ENCODE data around the gene LTBP1.
"Not testable (repeated sequence)": the region's sequence is repeated elsewhere in the genome, so short reads cannot be mapped to it uniquely, and the experiment has no call there.

LTBP1 gene

DNA sequence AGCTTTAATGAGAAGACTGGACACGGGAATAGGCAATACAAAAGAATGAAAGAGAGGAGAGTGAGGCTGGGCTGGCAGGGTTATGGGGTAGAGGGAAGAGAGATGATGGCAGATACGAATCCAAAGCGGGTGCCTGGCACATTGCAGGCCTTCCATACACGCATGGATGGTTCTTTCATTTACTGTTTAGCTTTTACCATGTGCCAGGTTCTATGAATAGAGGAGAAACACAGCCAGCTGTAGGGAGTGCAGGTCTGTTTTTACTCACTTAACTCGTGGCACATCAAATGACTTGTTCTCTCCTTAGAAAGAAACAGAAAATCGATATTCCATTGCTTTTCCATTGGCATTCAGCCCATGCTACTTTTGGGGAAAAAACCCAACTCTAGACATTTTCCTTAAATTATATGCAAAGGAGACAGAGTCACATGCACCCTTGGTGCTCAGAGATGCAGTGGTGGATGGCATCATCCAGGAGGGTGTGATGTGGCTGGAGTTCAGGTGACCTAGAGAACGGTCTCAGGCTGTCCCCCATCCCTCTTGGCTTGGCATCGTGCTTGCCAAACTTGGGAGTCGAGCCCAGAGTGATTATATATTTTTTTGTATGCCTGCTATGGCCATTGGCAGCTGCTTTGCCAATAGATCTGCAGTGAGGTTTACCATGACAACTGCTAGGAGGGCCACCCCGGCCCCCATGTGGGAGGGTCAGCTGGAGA lies 6.2 kb downstream of the LTBP1 start:
- intact Hi-C loops (cut with DNase I) = no loop called here
- no peak for DNase-seq

DNA sequence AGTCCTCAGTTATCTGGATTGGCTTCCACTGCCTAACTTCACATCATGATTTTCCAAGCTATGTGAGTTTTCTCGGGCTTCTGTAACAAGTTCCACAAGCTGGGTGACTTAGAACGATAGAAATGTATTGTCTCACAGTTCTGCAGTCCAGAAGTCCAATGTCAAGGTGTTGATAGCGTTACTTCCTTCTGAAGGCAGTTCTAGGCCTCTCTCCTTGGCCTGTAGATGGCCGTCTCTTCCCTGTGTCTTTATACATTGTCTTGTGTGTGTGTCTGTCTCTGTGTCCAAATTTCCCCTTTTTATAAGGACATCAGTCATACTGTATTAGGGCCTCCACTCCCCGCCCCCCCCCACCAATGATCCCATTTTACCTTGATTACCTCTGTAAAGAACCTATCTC lies 7.5 kb downstream of the LTBP1 start:
- no peak for DNase-seq
- intact Hi-C loops (cut with DNase I) = no loop called here

GRCh38 chr2:32958821-32959220 lies 12.1 kb downstream of the LTBP1 start:
- DNase-seq = no peak
- intact Hi-C loops (cut with DNase I) = no loop called here

DNA sequence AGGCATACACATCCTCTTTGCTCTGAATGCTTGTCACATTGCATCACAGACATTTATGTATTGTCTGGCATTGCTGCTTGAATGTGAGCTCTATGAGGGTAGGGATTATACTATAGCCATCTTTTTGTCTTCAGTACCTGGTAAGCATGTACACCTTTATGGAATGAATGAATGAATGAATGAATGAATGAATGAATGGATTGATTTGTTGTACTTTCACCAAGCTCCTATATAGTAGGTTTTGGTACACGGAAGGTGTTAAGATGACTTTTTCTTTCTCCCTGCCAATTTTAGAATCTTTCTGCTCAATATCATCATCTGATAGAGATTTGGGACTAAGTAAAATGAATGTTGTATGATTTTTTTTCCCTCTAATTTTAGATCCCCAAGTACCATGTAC lies 13.5 kb downstream of the LTBP1 start:
- no peak for DNase-seq
- intact Hi-C loops (cut with DNase I) = no loop called here

DNA sequence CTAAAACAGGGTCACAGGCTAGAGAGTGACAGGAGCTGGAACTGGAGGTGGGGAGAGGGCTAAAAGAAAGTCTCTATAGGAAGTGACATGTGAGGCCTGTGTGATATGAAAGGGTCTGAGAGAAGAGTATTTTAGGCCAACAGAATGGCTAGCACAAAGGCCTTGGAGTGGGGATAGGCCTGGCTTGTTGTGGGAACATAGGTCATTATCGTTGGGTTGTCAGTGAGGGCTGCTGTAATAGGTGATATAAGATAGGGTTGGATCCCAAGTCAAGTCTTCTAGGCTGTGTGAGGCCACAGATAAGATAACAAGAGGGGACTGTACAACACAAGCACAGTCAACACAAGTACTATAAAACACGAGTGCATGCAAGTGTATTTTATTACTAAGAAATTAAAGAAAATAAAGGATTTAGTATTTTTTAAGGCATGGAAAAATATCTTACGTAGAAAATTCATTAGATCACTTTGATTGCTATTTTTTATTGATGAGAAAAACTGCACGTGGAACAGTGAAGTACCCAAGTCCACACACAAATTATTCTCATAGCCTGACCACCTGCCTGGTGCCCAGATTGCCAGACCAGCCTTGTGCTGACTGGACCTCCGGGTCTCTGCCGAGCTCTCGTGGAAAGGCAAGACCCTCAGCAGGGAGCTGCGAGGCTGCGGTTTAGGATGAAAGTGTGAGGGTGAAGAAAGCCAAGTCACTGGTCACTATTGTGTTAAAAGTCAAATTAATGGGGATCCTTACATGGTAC lies 14.1 kb downstream of the LTBP1 start:
- intact Hi-C loops (cut with DNase I) = no loop called here
- DNase-seq = no peak

- no peak for DNase-seq
- intact Hi-C loops (cut with DNase I) = no loop called here
These were observed 15.9 kb downstream of the LTBP1 start for GRCh38 chr2:32962690-32963089.

GRCh38 chr2:32963941-32964340 lies 17.2 kb downstream of the LTBP1 start:
- DNase-seq = no peak
- intact Hi-C loops (cut with DNase I) = no loop called here

- intact Hi-C loops (cut with DNase I) = no loop called here
- DNase-seq = no peak
These were observed 18.9 kb downstream of the LTBP1 start for GRCh38 chr2:32965523-32966171.

DNA sequence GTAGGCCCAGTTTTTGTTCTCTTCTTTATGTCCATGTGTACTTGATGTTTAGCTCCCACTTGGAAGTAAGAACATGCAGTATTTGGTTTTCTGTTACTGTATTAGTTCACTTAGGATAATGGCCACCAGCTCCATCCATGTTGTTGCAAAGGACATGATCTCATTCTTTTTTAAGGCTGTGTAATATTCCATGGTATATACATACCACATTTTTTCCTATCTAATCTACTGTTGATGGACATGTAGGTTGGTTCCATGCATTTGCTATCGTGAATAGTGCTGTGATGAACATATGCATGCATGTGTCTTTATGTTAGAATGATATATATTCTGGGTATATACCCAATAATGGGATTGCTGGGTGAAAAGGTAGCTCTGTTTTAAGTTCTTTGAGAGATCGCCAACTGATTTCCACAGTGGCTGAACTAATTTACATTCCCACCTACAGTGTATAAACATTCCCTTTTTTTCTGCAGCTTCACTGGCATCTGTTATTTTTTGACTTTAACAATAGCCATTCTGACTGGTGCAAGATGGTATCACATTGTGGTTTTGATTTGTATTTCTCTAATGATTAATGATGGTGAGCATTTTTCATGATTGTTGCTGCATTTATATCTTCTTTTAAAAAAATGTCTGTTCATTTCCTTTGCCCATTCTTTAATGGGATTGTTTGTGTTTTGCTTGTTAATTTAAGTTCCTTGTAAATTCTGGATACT lies 22.9 kb downstream of the LTBP1 start:
- DNase-seq = no peak
- intact Hi-C loops (cut with DNase I) = no loop called here

- intact Hi-C loops (cut with DNase I); DNase-seq: not testable (repeated sequence)
These were observed 27.0 kb downstream of the LTBP1 start for GRCh38 chr2:32973772-32974171.

DNA sequence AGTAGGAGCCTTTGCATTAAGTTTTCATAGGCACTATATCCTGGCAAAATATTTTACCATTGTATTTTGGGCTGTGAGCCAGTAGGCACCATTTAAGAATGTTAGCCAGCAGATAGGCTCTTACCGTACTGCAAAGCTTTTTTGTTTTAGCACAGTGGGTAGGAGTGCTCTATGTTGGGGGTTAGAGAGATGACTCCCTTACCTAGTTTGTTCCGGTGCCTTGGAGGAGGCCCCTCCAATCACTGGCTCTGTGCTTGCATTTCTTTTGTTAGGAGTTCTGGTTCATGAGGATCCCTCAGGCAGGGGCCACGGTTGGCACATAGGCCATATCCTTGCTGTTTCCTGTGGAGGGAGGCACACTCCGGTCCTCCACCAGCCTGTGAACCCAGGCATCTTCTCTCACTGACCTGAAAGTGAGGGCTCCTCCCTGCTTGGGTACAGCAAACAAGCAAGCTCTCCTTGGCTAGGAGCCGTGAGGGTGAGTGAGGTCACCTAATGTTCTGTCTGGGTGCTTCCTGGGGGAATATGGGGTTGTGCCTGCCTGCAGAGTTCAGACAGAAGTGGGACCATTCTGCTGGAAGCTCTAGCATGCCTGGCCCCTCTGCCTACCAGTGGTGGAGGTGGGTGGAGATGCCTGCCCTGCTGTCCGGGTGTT lies 29.8 kb downstream of the LTBP1 start:
- intact Hi-C loops (cut with DNase I) = no loop called here
- DNase-seq = no peak

- intact Hi-C loops (cut with DNase I) = no loop called here
- peak in 1 of 10 donors; percentile 72 for DNase-seq
These were observed 30.5 kb downstream of the LTBP1 start for GRCh38 chr2:32977228-32977758.

GRCh38 chr2:32981612-32982011 lies 34.9 kb downstream of the LTBP1 start:
- no peak for DNase-seq
- intact Hi-C loops (cut with DNase I) = no loop called here

- intact Hi-C loops (cut with DNase I); DNase-seq: not testable (repeated sequence)
These were observed 36.6 kb downstream of the LTBP1 start for GRCh38 chr2:32983193-32983924.

DNA sequence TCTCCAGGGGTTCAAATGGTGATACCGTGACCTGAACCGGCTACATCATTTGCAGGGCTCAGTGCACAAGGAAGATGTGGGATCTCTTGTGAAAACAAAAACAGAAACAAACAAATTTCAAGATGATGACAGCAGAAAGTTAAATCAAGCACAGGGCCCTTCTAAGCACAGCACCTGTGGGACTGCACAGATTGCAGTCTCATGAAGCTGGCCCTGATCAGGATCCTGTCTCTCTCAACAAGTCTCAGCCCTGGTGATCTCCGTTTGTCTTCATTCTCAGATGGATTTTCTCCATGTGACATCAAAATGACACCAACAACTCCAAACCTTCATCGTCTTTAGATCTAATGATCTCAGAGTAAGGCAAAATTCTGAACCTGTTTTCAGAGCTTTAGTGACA lies 39.7 kb downstream of the LTBP1 start:
- intact Hi-C loops (cut with DNase I) = no loop called here

GRCh38 chr2:32988525-32988924 lies 41.8 kb downstream of the LTBP1 start:
- no peak for DNase-seq
- intact Hi-C loops (cut with DNase I) = no loop called here

More for the DNA sequence above, 39.7 kb downstream of the LTBP1 start:
- peak in 1 of 10 donors; percentile 9 for DNase-seq

- intact Hi-C loops (cut with DNase I) = no loop called here
- no peak for DNase-seq
These were observed 43.8 kb downstream of the LTBP1 start for GRCh38 chr2:32990556-32990955.

DNA sequence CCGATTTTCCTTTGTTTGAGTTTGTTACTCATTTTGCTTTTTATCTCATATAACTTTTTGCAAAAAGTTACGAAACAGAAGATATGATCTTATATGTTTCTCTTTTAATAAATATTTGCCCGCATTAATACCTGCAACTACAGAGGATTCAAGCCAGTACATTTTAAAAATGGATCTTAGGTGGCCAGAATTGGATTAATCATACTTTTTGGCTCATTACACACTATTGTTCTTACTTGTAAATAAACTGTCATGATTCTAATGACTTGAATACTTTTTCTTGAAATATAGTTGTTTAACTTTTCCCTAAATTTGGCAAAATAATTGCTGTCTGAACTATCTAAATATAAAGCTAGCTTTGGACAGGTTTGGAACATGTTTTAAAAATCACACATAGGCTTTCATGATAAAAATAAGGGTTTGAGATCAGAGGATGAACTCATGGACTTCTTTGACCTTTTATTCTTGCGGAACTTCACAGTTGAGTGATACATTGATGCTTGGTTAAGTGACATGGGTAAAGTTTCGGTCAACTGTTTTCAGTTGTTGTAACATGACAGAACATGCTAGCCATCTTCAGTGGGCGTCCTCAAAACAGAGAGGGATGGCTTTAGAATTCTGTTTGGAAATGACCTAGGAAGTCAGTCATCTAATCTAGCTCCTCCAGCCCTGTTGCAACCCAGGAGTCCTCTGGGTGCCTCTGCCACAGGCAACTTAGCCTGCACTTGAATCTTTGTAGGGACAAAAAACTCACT lies 44.5 kb downstream of the LTBP1 start:
- intact Hi-C loops (cut with DNase I) = no loop called here

More for the DNA sequence above, 44.5 kb downstream of the LTBP1 start:
- no peak for DNase-seq
